GM19324 (cell line): ENCODE data around the gene AHCYL2.

ENCODE experiments used
- ATAC-seq: cut with Tn5 transposase; IDR thresholded peaks from one replicate; pipeline ENCODE4 v1.9.1; 2021; ENCODE audit warnings: mild to moderate bottlenecking, moderate library complexity; ENCODE audit not compliant: unreplicated experiment, low FRiP score

The AHCYL2 gene

GRCh38 chr7:129224251-129225205 is at the start of gene AHCYL2:
Gene AHCYL2, plus strand, starts transcription at chr7:129225030.
- ATAC-seq: peak; percentile 92

- no peak for ATAC-seq
These were observed 47.7 kb upstream of the AHCYL2 start for GRCh38 chr7:129176916-129177710.

GRCh38 chr7:129184981-129185670 is 39.7 kb upstream of the AHCYL2 start:
- no peak for ATAC-seq

GRCh38 chr7:129186749-129187260 is 38.0 kb upstream of the AHCYL2 start:
- ATAC-seq: no peak

- no peak for ATAC-seq
These were observed 37.0 kb upstream of the AHCYL2 start for GRCh38 chr7:129187681-129188371.

GRCh38 chr7:129188372-129188891 is 36.4 kb upstream of the AHCYL2 start, which contains the start of gene SMO:
Gene SMO, plus strand, starts transcription at chr7:129188633. Its CDS starts 519 bp downstream, at chr7:129189152.
- no peak for ATAC-seq

GRCh38 chr7:129188892-129189660 is 35.8 kb upstream of the AHCYL2 start:
- ATAC-seq: no peak

- no peak for ATAC-seq
These were observed 35.0 kb upstream of the AHCYL2 start for GRCh38 chr7:129189661-129190310.

GRCh38 chr7:129191272-129191671 is 33.6 kb upstream of the AHCYL2 start:
- no peak for ATAC-seq

- ATAC-seq: no peak
These were observed 30.9 kb upstream of the AHCYL2 start for GRCh38 chr7:129193892-129194291.

- no peak for ATAC-seq
These were observed 27.1 kb upstream of the AHCYL2 start for GRCh38 chr7:129197771-129198170.

- no peak for ATAC-seq
These were observed 25.4 kb upstream of the AHCYL2 start for GRCh38 chr7:129199406-129199805.

GRCh38 chr7:129202058-129202777 is 22.6 kb upstream of the AHCYL2 start:
- no peak for ATAC-seq

GRCh38 chr7:129203050-129203741 is 21.6 kb upstream of the AHCYL2 start:
- no peak for ATAC-seq

GRCh38 chr7:129205126-129205818 is 19.6 kb upstream of the AHCYL2 start:
- no peak for ATAC-seq

GRCh38 chr7:129205987-129206785 is 18.6 kb upstream of the AHCYL2 start:
- no peak for ATAC-seq
